ENCODE results near the gene ATP23. TPM values are rescaled to one million over a fixed set of nuclear protein-coding genes. Genes with fewer than 3 reads are reported as not detected.
A peak's percentile ranks its signal among the peaks of the same experiment; 100 is the strongest.

The ATP23 gene
- total and polyA plus RNA-seq, 4 donors, result 2.8 to 7.1 (median 4.5) TPM

DNA sequence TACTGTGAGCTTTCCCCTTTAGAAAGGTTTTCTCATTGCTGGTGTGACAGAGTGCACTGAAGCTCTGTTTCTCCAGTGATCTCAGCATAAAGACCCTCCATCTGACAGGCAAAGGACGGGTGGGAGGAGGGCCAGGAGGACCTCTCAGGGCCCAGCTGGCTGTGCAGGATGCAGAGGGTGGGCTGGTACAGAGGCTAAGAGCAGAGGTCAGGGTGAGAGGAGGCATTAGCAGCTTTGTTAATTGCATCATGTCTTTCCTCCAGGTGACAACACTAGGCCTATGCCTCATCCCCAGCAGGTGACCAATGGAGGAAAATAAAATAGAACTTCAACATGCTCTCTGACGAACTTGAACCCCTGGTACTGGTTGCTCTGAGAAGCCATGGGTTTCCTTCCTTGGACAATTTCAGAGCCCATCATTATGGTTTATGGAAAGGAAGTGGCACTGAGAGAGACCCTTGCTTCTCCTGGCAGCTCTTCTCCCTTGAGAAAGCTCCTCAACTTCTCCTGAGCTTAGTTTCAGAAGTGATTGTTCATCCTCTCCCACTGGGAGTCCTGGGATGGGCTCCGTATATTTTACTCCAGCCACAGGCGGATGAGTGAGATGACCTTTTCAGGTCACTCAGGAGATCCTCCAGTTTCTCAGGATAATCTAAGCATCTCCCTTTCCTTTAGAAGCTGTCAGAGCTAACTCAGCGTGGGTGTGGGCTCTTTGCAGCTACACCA is 45.8 kb upstream of the ATP23 start:
- H3K36me3 ChIP-seq (ENCODE audit: control insufficient read depth in 4 of 4, insufficient read depth in 3 of 4, low read depth in 1 of 4, low read length in 3 of 4), result no peaks in the 10 kb centered on the region
- no peak overlapping the region for H3K4me3 ChIP-seq (ENCODE audit: low read depth in 1 of 3, low read length in 3 of 3)
- 86% methylated on average over 5 of the region's 5 CpGs for WGBS
- no peaks in the 10 kb centered on the region for H3K27me3 ChIP-seq (ENCODE audit: control insufficient read depth in 4 of 4, insufficient read depth in 4 of 4, low read length in 3 of 4)
- H3K9ac ChIP-seq (ENCODE audit: low read depth in 1 of 2, low read length in 2 of 2), result peak overlapping the region; percentile 58 to 74
- no peak for TF ChIP-seq FOXA2 (IDR thresholded peaks at IDR 0.05)
- TF ChIP-seq EGR1 (IDR thresholded peaks at IDR 0.05; ENCODE audit: low read depth in 2 of 2), result no peak
- TF ChIP-seq, protein P1, sequence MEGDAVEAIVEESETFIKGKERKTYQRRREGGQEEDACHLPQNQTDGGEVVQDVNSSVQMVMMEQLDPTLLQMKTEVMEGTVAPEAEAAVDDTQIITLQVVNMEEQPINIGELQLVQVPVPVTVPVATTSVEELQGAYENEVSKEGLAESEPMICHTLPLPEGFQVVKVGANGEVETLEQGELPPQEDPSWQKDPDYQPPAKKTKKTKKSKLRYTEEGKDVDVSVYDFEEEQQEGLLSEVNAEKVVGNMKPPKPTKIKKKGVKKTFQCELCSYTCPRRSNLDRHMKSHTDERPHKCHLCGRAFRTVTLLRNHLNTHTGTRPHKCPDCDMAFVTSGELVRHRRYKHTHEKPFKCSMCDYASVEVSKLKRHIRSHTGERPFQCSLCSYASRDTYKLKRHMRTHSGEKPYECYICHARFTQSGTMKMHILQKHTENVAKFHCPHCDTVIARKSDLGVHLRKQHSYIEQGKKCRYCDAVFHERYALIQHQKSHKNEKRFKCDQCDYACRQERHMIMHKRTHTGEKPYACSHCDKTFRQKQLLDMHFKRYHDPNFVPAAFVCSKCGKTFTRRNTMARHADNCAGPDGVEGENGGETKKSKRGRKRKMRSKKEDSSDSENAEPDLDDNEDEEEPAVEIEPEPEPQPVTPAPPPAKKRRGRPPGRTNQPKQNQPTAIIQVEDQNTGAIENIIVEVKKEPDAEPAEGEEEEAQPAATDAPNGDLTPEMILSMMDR (IDR thresholded peaks at IDR 0.05; ENCODE audit: low read depth, low read length, missing input control), result no peak
- TF ChIP-seq, protein P2, sequence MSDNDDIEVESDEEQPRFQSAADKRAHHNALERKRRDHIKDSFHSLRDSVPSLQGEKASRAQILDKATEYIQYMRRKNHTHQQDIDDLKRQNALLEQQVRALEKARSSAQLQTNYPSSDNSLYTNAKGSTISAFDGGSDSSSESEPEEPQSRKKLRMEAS (IDR thresholded peaks at IDR 0.05), result no peak
- no peaks in the 10 kb centered on the region for H3K9me3 ChIP-seq (ENCODE audit: control insufficient read depth in 4 of 4, low read length in 3 of 4)
- H3K27ac ChIP-seq (ENCODE audit: low read depth in 1 of 2, low read length in 2 of 2), result peak overlapping the region; percentile 84 to 93
- peaks cover 0 to 19% (median 3%) of the 10 kb centered on the region in 4 donors for H3K4me1 ChIP-seq (ENCODE audit: control insufficient read depth in 4 of 4, insufficient read depth in 4 of 4, low read length in 3 of 4)
- no peak for DNase-seq (ENCODE audit: low spot score)

DNA sequence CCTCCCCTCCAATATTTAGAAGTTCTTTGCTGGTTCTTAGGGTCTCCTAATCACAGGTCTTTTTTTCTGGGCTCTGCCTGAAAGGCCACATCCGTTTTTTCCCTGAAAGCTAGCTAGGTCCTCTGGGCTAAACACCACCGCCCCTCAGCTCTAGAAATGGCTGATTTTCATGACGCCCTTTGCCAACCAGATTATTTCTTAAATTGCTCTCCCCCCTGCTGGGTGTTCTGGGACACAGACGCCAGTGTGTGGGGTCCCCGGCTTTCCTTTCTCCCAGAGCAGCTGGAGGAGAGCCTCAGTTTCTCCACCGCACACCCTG is 45.3 kb upstream of the ATP23 start:
- H3K27me3 ChIP-seq (ENCODE audit: control insufficient read depth in 4 of 4, insufficient read depth in 4 of 4, low read length in 3 of 4), result no peaks in the 10 kb centered on the region
- H3K27ac ChIP-seq (ENCODE audit: low read depth in 1 of 2, low read length in 2 of 2), result peak overlapping the region; percentile 84 to 93
- H3K4me3 ChIP-seq (ENCODE audit: low read depth in 1 of 3, low read length in 3 of 3), result peak overlapping the region; percentile 51 to 77 (median 64)
- H3K9ac ChIP-seq (ENCODE audit: low read depth in 1 of 2, low read length in 2 of 2), result peak overlapping the region; percentile 58 to 74
- H3K36me3 ChIP-seq (ENCODE audit: control insufficient read depth in 4 of 4, insufficient read depth in 3 of 4, low read depth in 1 of 4, low read length in 3 of 4), result no peaks in the 10 kb centered on the region
- no peaks in the 10 kb centered on the region for H3K9me3 ChIP-seq (ENCODE audit: control insufficient read depth in 4 of 4, low read length in 3 of 4)
- peaks cover 0 to 19% (median 3%) of the 10 kb centered on the region in 4 donors for H3K4me1 ChIP-seq (ENCODE audit: control insufficient read depth in 4 of 4, insufficient read depth in 4 of 4, low read length in 3 of 4)
- TF ChIP-seq RAD21 (IDR thresholded peaks at IDR 0.05), result peak; percentile 22 to 33
- TF ChIP-seq, protein P3, sequence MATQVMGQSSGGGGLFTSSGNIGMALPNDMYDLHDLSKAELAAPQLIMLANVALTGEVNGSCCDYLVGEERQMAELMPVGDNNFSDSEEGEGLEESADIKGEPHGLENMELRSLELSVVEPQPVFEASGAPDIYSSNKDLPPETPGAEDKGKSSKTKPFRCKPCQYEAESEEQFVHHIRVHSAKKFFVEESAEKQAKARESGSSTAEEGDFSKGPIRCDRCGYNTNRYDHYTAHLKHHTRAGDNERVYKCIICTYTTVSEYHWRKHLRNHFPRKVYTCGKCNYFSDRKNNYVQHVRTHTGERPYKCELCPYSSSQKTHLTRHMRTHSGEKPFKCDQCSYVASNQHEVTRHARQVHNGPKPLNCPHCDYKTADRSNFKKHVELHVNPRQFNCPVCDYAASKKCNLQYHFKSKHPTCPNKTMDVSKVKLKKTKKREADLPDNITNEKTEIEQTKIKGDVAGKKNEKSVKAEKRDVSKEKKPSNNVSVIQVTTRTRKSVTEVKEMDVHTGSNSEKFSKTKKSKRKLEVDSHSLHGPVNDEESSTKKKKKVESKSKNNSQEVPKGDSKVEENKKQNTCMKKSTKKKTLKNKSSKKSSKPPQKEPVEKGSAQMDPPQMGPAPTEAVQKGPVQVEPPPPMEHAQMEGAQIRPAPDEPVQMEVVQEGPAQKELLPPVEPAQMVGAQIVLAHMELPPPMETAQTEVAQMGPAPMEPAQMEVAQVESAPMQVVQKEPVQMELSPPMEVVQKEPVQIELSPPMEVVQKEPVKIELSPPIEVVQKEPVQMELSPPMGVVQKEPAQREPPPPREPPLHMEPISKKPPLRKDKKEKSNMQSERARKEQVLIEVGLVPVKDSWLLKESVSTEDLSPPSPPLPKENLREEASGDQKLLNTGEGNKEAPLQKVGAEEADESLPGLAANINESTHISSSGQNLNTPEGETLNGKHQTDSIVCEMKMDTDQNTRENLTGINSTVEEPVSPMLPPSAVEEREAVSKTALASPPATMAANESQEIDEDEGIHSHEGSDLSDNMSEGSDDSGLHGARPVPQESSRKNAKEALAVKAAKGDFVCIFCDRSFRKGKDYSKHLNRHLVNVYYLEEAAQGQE (IDR thresholded peaks at IDR 0.05), result no peak
- DNase-seq (ENCODE audit: low spot score), result no peak
- 28% methylated on average over 6 of the region's 6 CpGs for WGBS

DNA sequence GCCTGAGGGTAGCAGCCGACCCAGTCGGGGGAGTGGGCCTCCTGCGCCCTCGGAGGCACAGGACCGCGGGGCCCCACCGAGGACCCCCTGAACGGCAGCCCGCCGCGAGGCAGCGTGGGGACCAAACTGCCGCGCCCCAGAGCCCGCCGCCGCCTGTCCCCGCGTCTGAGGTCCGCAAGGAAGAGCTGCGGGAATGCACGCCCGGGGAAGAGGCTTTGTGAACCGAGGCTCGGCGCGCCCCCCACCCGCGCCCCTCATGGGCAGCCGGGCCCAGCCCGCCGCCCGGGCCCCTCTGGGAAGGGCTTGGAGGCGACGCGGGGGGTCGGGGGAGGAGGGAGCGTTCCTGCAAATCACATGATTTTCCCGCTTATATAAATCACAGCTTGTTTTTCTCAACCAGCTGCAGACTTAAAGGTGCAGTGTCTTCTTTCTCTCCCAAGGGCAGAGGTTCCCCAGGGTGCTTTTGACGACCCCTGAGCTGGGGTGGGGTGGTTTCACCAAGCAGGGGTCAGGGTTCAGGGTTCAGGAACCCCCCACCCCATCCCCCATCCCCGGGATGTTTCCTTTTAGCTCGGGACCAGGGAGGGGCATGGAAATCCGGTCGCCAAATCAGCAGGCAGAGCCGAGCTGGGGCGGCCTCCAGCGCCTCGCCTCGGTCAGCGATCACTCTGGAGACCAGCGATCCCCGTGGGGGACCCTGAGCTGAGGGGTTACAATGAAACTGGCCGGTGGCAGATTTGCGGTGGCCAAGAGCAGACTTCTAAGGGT is 44.7 kb upstream of the ATP23 start:
- DNase-seq (ENCODE audit: low spot score), result peak; percentile 58
- H3K27ac ChIP-seq (ENCODE audit: low read depth in 1 of 2, low read length in 2 of 2), result peak overlapping the region; percentile 84 to 93
- TF ChIP-seq HNF4G (IDR thresholded peaks at IDR 0.05) (no peak), TAF1 (conservative IDR thresholded peaks at IDR 0.05) (no peak), FOXA2 (IDR thresholded peaks at IDR 0.05) (no peak), EGR1 (IDR thresholded peaks at IDR 0.05; ENCODE audit: low read depth in 2 of 2) (no peak), NR2F2 (IDR thresholded peaks at IDR 0.05) (peak; percentile 79), HNF4A (conservative IDR thresholded peaks at IDR 0.05) (no peak), YY1 (IDR thresholded peaks at IDR 0.05) (peak; percentile 16), RXRA (IDR thresholded peaks at IDR 0.05) (peak; percentile 27 to 33)
- TF ChIP-seq, protein P3 (IDR thresholded peaks at IDR 0.05), result no peak
- TF ChIP-seq, protein P4, sequence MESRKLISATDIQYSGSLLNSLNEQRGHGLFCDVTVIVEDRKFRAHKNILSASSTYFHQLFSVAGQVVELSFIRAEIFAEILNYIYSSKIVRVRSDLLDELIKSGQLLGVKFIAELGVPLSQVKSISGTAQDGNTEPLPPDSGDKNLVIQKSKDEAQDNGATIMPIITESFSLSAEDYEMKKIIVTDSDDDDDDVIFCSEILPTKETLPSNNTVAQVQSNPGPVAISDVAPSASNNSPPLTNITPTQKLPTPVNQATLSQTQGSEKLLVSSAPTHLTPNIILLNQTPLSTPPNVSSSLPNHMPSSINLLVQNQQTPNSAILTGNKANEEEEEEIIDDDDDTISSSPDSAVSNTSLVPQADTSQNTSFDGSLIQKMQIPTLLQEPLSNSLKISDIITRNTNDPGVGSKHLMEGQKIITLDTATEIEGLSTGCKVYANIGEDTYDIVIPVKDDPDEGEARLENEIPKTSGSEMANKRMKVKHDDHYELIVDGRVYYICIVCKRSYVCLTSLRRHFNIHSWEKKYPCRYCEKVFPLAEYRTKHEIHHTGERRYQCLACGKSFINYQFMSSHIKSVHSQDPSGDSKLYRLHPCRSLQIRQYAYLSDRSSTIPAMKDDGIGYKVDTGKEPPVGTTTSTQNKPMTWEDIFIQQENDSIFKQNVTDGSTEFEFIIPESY (IDR thresholded peaks at IDR 0.05), result no peak
- TF ChIP-seq, protein P2 (IDR thresholded peaks at IDR 0.05), result peak; percentile 44

More for the DNA sequence above, 44.7 kb upstream of the ATP23 start:
- H3K36me3 ChIP-seq (ENCODE audit: control insufficient read depth in 4 of 4, insufficient read depth in 3 of 4, low read depth in 1 of 4, low read length in 3 of 4), result no peaks in the 10 kb centered on the region
- H3K4me3 ChIP-seq (ENCODE audit: low read depth in 1 of 3, low read length in 3 of 3), result peak overlapping the region; percentile 51 to 77 (median 64)
- 3% methylated on average over 54 of the region's 54 CpGs for WGBS
- peaks cover 0 to 19% (median 3%) of the 10 kb centered on the region in 4 donors for H3K4me1 ChIP-seq (ENCODE audit: control insufficient read depth in 4 of 4, insufficient read depth in 4 of 4, low read length in 3 of 4)
- H3K9ac ChIP-seq (ENCODE audit: low read depth in 1 of 2, low read length in 2 of 2), result peak overlapping the region; percentile 58 to 74
- no peaks in the 10 kb centered on the region for H3K27me3 ChIP-seq (ENCODE audit: control insufficient read depth in 4 of 4, insufficient read depth in 4 of 4, low read length in 3 of 4)
- H3K9me3 ChIP-seq (ENCODE audit: control insufficient read depth in 4 of 4, low read length in 3 of 4), result no peaks in the 10 kb centered on the region
